ENCODE measurements around the gene ZFAND6.
"Not testable (repeated sequence)": the region's sequence is repeated elsewhere in the genome, so short reads cannot be mapped to it uniquely, and the experiment has no call there.

- TF ChIP-seq, protein P1, sequence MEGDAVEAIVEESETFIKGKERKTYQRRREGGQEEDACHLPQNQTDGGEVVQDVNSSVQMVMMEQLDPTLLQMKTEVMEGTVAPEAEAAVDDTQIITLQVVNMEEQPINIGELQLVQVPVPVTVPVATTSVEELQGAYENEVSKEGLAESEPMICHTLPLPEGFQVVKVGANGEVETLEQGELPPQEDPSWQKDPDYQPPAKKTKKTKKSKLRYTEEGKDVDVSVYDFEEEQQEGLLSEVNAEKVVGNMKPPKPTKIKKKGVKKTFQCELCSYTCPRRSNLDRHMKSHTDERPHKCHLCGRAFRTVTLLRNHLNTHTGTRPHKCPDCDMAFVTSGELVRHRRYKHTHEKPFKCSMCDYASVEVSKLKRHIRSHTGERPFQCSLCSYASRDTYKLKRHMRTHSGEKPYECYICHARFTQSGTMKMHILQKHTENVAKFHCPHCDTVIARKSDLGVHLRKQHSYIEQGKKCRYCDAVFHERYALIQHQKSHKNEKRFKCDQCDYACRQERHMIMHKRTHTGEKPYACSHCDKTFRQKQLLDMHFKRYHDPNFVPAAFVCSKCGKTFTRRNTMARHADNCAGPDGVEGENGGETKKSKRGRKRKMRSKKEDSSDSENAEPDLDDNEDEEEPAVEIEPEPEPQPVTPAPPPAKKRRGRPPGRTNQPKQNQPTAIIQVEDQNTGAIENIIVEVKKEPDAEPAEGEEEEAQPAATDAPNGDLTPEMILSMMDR (IDR thresholded peaks at IDR 0.05) = not testable (repeated sequence)
- not testable (repeated sequence) for TF ChIP-seq POLR2A (IDR thresholded peaks at IDR 0.05)
These were observed 14.3 kb upstream of the ZFAND6 start for GRCh38 chr15:80045219-80045618.

All from breast epithelium (tissue), 3 donors.